Activated CD8-positive, alpha-beta T cell treated with anti-CD3 and anti-CD28 coated beads, Interleukin-2, amount 10 ng/mL, durations not matched to agents 7 days and 5 days (primary cell): ENCODE data around the gene NR4A2. TPM values are rescaled to one million over a fixed set of nuclear protein-coding genes. Genes with fewer than 3 reads are reported as not detected.

ENCODE experiments used
- total RNA-seq, 2 experiments: library from RNA; stranded (reverse); gene quantifications; one replicate each; pipeline ENCODE4 v1.2.3, GENCODE V29; 2021

NR4A2 gene
- total RNA-seq, 2 experiments from 2014 or later: 1.9 to 2.0 TPM

Other genes starting within 250 kb of the NR4A2 start
- 10 to 100 TPM; 13.6 to 14.7 TPM for gene GPD2, start 103.7 kb upstream of the NR4A2 start, total RNA-seq